Thoracic aorta (tissue), 2 donors: ENCODE measurements around the gene GPR17. TPM values are rescaled to one million over a fixed set of nuclear protein-coding genes. Genes with fewer than 3 reads are reported as not detected.

Source experiments
- ATAC-seq: fragments of 150-250 bp; one replicate; pipeline ENCODE4 v1.8.0; 2017; ENCODE audit warnings: low read depth; ENCODE audit not compliant: insufficient number of reproducible peaks, low FRiP score
- DNase-seq: peaks from one replicate; pipeline ENCODE4 v3.0.0-alpha.2; 2020; ENCODE audit warnings: low spot score
- H3K27ac ChIP-seq, 2 donors: fragments of 200-600 bp; sonication (generic); 1 replicate in 1 of 2; 2 replicates in 1 of 2; pipeline ENCODE4 v1.5.1; 2016; ENCODE audit warnings: mild to moderate bottlenecking in 2 of 2, moderate library complexity in 2 of 2
- H3K27me3 ChIP-seq: fragments of 200-600 bp; sonication (generic); replicated peaks from 2 replicates; pipeline ENCODE4 v1.6.0; 2016; ENCODE audit warnings: mild to moderate bottlenecking; ENCODE audit not compliant: insufficient read depth
- H3K36me3 ChIP-seq: fragments of 200-600 bp; sonication (generic); one replicate; pipeline ENCODE4 v1.5.1; 2016
- H3K4me1 ChIP-seq, 2 donors: fragments of 200-600 bp; sonication (generic); 1 replicate in 1 of 2; 2 replicates in 1 of 2; pipeline versions ENCODE4 v1.5.1 to v1.6.0; 2016; ENCODE audit warnings: low read depth in 2 of 2, mild to moderate bottlenecking in 1 of 2; ENCODE audit not compliant: control insufficient read depth in 1 of 2
- H3K4me3 ChIP-seq: fragments of 200-600 bp; sonication (generic); 2 replicates; pipeline ENCODE4 v1.5.1; 2016; ENCODE audit warnings: mild to moderate bottlenecking
- H3K9me3 ChIP-seq: fragments of 200-600 bp; sonication (generic); 2 replicates; pipeline ENCODE4 v1.5.1; 2016
- CTCF ChIP-seq: fragments of 200-600 bp; sonication (generic); IDR thresholded peaks from one replicate; pipeline ENCODE4 v1.5.1; 2019; ENCODE audit warnings: antibody characterized with exemption
- total RNA-seq, 2 donors: library from RNA; depleted of rRNA; stranded (reverse); fragments of >200 nt; gene quantifications; one replicate each; pipeline versions ENCODE4 v1.1.0 to v1.2.3, GENCODE V29; 2016

Gene GPR17
- total RNA-seq, 2 donors from 2014 or later: not detected

GRCh38 chr2:127681976-127682857, 36.3 kb downstream of the GPR17 start:
- DNase-seq: no peak
- H3K27ac ChIP-seq: peak overlapping the region in 1 of 2 donors; percentile 32
- no peak for TF ChIP-seq CTCF
- H3K4me1 ChIP-seq: peaks cover 11 to 42% of the 10 kb centered on the region in 2 donors
- no peaks in the 10 kb centered on the region for H3K27me3 ChIP-seq
- no peaks in the 10 kb centered on the region for H3K36me3 ChIP-seq
- ATAC-seq: no peak
- peak overlapping the region; percentile 66 for H3K4me3 ChIP-seq
- H3K9me3 ChIP-seq: no peaks in the 10 kb centered on the region

DNA sequence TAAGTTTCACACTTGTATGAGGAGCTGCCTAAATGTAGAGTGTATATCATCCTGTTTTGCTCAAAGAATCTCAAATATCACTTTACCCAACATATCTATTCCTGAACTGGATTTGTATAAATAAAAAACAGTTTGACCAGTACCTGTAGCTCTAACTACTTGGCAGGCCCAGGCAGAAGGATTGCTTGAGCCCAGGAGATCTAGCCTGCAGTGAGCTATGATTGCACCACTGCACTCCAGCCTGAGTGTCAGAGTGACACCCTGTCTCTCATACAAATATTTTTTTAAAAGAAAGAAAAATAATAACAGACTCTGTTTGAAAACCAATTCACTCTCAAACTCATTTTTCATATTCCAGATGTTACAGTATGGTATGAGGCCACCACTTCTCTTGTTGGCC, 37.1 kb downstream of the GPR17 start:
- Histone ChIP-seq H3K27me3 (no peaks in the 10 kb centered on the region), H3K4me3 (no peak overlapping the region), H3K36me3 (no peaks in the 10 kb centered on the region), H3K27ac (peak overlapping the region; percentile 13 to 32), H3K9me3 (no peaks in the 10 kb centered on the region), H3K4me1 (peaks cover 11 to 35% of the 10 kb centered on the region in 2 donors)
- DNase-seq (no peak), ATAC-seq (no peak)
- TF ChIP-seq CTCF: no peak

- TF ChIP-seq CTCF: no peak
- ATAC-seq (no peak), DNase-seq (no peak)
- H3K4me3 ChIP-seq: no peak overlapping the region
- no peaks in the 10 kb centered on the region for H3K27me3 ChIP-seq
- H3K27ac ChIP-seq: peak overlapping the region; percentile 32 to 45
- H3K4me1 ChIP-seq: peaks cover 11 to 35% of the 10 kb centered on the region in 2 donors
- H3K9me3 ChIP-seq: no peaks in the 10 kb centered on the region
- H3K36me3 ChIP-seq: no peaks in the 10 kb centered on the region
Observed at GRCh38 chr2:127683757-127684156, 37.8 kb downstream of the GPR17 start.

GRCh38 chr2:127685410-127686080, 39.6 kb downstream of the GPR17 start:
- H3K4me1 ChIP-seq: peaks cover 11 to 35% of the 10 kb centered on the region in 2 donors
- no peak for DNase-seq
- H3K4me3 ChIP-seq: no peak overlapping the region
- H3K9me3 ChIP-seq: no peaks in the 10 kb centered on the region
- H3K36me3 ChIP-seq: no peaks in the 10 kb centered on the region
- TF ChIP-seq CTCF: no peak
- no peak for ATAC-seq
- no peak overlapping the region for H3K27ac ChIP-seq
- H3K27me3 ChIP-seq: no peaks in the 10 kb centered on the region

DNA sequence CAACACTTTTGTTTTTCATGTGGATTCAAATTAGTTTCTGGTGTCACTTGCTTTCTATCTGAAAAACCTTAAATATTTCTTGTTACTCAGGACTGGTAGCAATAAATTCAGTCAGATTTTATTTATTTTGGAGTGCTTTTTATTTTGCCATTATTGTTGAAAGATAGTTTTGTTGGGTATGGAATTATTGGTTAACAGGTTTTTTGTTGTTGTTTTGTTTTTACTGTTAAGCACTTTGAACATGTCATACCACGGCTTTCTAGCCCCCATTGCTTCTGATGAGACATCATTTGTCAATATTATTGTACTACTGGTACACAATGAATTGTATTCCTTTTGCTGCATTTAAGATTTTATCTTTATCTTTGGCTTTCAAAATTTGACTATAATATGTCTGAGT, 42.5 kb downstream of the GPR17 start:
- no peak for ATAC-seq
- DNase-seq: no peak
- TF ChIP-seq CTCF: no peak
- H3K27ac ChIP-seq: no peak overlapping the region
- H3K4me1 ChIP-seq: peaks cover 4 to 8% of the 10 kb centered on the region in 2 donors
- H3K9me3 ChIP-seq: peaks cover 5% of the 10 kb centered on the region
- H3K36me3 ChIP-seq: no peaks in the 10 kb centered on the region
- H3K4me3 ChIP-seq: no peak overlapping the region
- H3K27me3 ChIP-seq: no peaks in the 10 kb centered on the region
